Measurements from ENCODE around the gene STAG3.
A peak's percentile ranks its signal among the peaks of the same experiment; 100 is the strongest.
"Not testable (repeated sequence)": the region's sequence is repeated elsewhere in the genome, so short reads cannot be mapped to it uniquely, and the experiment has no call there.

Gene STAG3

GRCh38 chr7:100209493-100209892 lies 31.8 kb downstream of the STAG3 start:
- no peak for DNase-seq (ENCODE audit: low spot score)
- in situ Hi-C loops (cut with MboI; ENCODE audit: low pct_unique_long_range_greater_than_20kb, low sequenced_read_pairs, unreplicated experiment) = no loop called here
- TF ChIP-seq CTCF (IDR thresholded peaks at IDR 0.05; ENCODE audit: extremely low read depth, insufficient read depth, missing control alignments) = no peak

GRCh38 chr7:100210805-100211204 lies 33.1 kb downstream of the STAG3 start:
- no peak for DNase-seq (ENCODE audit: low spot score)
- in situ Hi-C loops (cut with MboI; ENCODE audit: low pct_unique_long_range_greater_than_20kb, low sequenced_read_pairs, unreplicated experiment) = no loop called here
- no peak for TF ChIP-seq CTCF (IDR thresholded peaks at IDR 0.05; ENCODE audit: extremely low read depth, insufficient read depth, missing control alignments)

- DNase-seq (ENCODE audit: low spot score) = peak; percentile 50
- in situ Hi-C loops (cut with MboI; ENCODE audit: low pct_unique_long_range_greater_than_20kb, low sequenced_read_pairs, unreplicated experiment) = no loop called here
- TF ChIP-seq CTCF (IDR thresholded peaks at IDR 0.05; ENCODE audit: extremely low read depth, insufficient read depth, missing control alignments) = no peak
Observed at GRCh38 chr7:100211342-100211780, 33.6 kb downstream of the STAG3 start.

- in situ Hi-C loops (cut with MboI; ENCODE audit: low pct_unique_long_range_greater_than_20kb, low sequenced_read_pairs, unreplicated experiment) = no loop called here
- no peak for TF ChIP-seq CTCF (IDR thresholded peaks at IDR 0.05; ENCODE audit: extremely low read depth, insufficient read depth, missing control alignments)
- DNase-seq (ENCODE audit: low spot score) = no peak
Observed at GRCh38 chr7:100212631-100213286, 35.0 kb downstream of the STAG3 start.

- in situ Hi-C loops (cut with MboI; ENCODE audit: low pct_unique_long_range_greater_than_20kb, low sequenced_read_pairs, unreplicated experiment) = no loop called here
- DNase-seq (ENCODE audit: low spot score) = no peak
- TF ChIP-seq CTCF (IDR thresholded peaks at IDR 0.05; ENCODE audit: extremely low read depth, insufficient read depth, missing control alignments) = no peak
Observed at GRCh38 chr7:100213672-100214071, 36.0 kb downstream of the STAG3 start.

GRCh38 chr7:100214356-100214755 lies 36.6 kb downstream of the STAG3 start:
- in situ Hi-C loops (cut with MboI; ENCODE audit: low pct_unique_long_range_greater_than_20kb, low sequenced_read_pairs, unreplicated experiment); DNase-seq (ENCODE audit: low spot score): not testable (repeated sequence)

- in situ Hi-C loops (cut with MboI; ENCODE audit: low pct_unique_long_range_greater_than_20kb, low sequenced_read_pairs, unreplicated experiment) = no loop called here
- DNase-seq (ENCODE audit: low spot score) = no peak
- no peak for TF ChIP-seq CTCF (IDR thresholded peaks at IDR 0.05; ENCODE audit: extremely low read depth, insufficient read depth, missing control alignments)
Observed at GRCh38 chr7:100215895-100216294, 38.2 kb downstream of the STAG3 start.
